Heart left ventricle (tissue), 16 donors: ENCODE measurements around the gene SEC11C. TPM values are rescaled to one million over a fixed set of nuclear protein-coding genes. Genes with fewer than 3 reads are reported as not detected.
A peak's percentile ranks its signal among the peaks of the same experiment; 100 is the strongest.

ENCODE experiments used
- ATAC-seq, 4 donors: fragments of 200-7000 bp; cut with Tn5 transposase; one replicate each; pipeline ENCODE4 v1.9.1; 2020 to 2022; ENCODE audit warnings: moderate library complexity in 4 of 4, mild to moderate bottlenecking in 3 of 4, moderate number of reproducible peaks in 1 of 4
- DNase-seq, 5 donors: peaks; one replicate each; pipeline ENCODE4 v3.0.0-alpha.2; 2020
- H3K27ac ChIP-seq, 12 donors: fragments of 200-600 bp; sonication (generic) in 4 of 12; one replicate each; pipeline versions ENCODE4 v1.5.0 to v1.8.0; 2016 to 2022; ENCODE audit warnings: mild to moderate bottlenecking in 2 of 12
- H3K27me3 ChIP-seq, 9 donors: fragments of 200-600 bp; sonication (generic) in 2 of 9; one replicate each; pipeline versions ENCODE4 v1.5.1 to v1.8.0; 2016 to 2022; ENCODE audit warnings: mild to moderate bottlenecking in 3 of 9
- H3K36me3 ChIP-seq, 9 donors: fragments of 200-600 bp; sonication (generic) in 2 of 9; one replicate each; pipeline versions ENCODE4 v1.5.0 to v1.8.0; 2018 to 2022; ENCODE audit warnings: mild to moderate bottlenecking in 2 of 9
- H3K4me1 ChIP-seq, 12 donors: fragments of 200-600 bp; sonication (generic) in 4 of 12; one replicate each; pipeline versions ENCODE4 v1.5.0 to v1.8.0; 2016 to 2022; ENCODE audit warnings: mild to moderate bottlenecking in 3 of 12
- H3K4me3 ChIP-seq, 12 donors: fragments of 200-600 bp; sonication (generic) in 4 of 12; one replicate each; pipeline versions ENCODE4 v1.5.0 to v1.8.0; 2017 to 2022; ENCODE audit warnings: mild to moderate bottlenecking in 9 of 12, moderate library complexity in 4 of 12
- H3K9me3 ChIP-seq, 12 donors: fragments of 200-600 bp; sonication (generic) in 4 of 12; one replicate each; pipeline versions ENCODE4 v1.5.0 to v1.8.0; 2016 to 2022; ENCODE audit warnings: mild to moderate bottlenecking in 1 of 12
- CTCF ChIP-seq, 12 donors: fragments of 200-600 bp; sonication (generic) in 4 of 12; IDR thresholded peaks; one replicate each; pipeline versions ENCODE4 v1.5.0 to v1.8.0; 2018 to 2022; ENCODE audit warnings: antibody characterized with exemption in 12 of 12, mild to moderate bottlenecking in 5 of 12
- POLR2A ChIP-seq, 2 donors: fragments of 450-650 bp; IDR thresholded peaks; one replicate each; pipeline ENCODE4 v1.6.1; 2017; ENCODE audit warnings: antibody characterized with exemption in 2 of 2, mild to moderate bottlenecking in 2 of 2, moderate library complexity in 2 of 2
- WGBS, 4 donors: extraction: QIAGEN DNeasy Blood & Tissue Kit in 2 of 4; methylation state at CpG; one replicate each; pipeline versions ENCODE4 v1.1.5 to v1.1.7; 2013 to 2018; 5-methylcytosine and 5-hydroxymethylcytosine counted together
- intact Hi-C, 10 donors: fragments of 100-400 bp; cut with DNase I; formaldehyde crosslinking; loops; one replicate each; pipeline versions ENCODE4 v1.11.1 to v1.14.2; 2022
- polyA plus RNA-seq, 2 donors: library from polyadenylated mRNA; stranded (reverse); fragments of 200-250 nt; gene quantifications; one replicate each; pipeline ENCODE4 v1.2.3, GENCODE V29; 2013
- total RNA-seq, 9 donors: library from RNA; depleted of rRNA in 2 of 9; stranded (reverse); fragments of >200 nt in 2 of 9; fragmentation: NEBNext Ultra II Directional in 3 of 9; extraction: Animal tissue kit (Norgen Biotek cat#: 25700) in 3 of 9; gene quantifications; one replicate each; pipeline versions ENCODE4 v1.1.0 to v1.2.4, GENCODE V29; 2016 to 2023
- donor health status: ischemic (EF 13 %, LVEDD 7.1; RV severe dilation, severe dysfunction).
- donor health status: healthy with polysubstance abuse.
- donor health status: DM: no; HTN: yes; CAD: no.
- donor health status: DM: no; HTN: no; CAD: no.
- donor health status: ischemic (EF 25% LVEDD 6.9; RV normal size, moderate dysfunction).
- donor health status: ischemic (EF 25% LVEDD 5.7; RV mildly dilated, moderate dysfunction).
- donor health status: healthy.
- donor health status: DM: yes; HTN: yes; CAD: no.
- donor health status: ischemic (EF 35%, LVEDD 5.7; RV mildly dilated, moderate dysfunction).
- donor health status: nonischemic (EF 11% LVEDD 7.7; RV severe dilation, severe dysfunction).
- donor health status: DM: yes; HTN: yes; CAD: no.
- donor health status: PGD.
- donor health status: ischemic (EF 29% LVEDD 5.4; RV normal size, mild dysfunction).
- donor health status: nonischemic (EF 23%, LVEDD 6.1; RV moderate dilation, normal function).

The SEC11C gene
- total and polyA plus RNA-seq, 11 donors = 10.2 to 73.9 (median 18.1) TPM

- TF ChIP-seq POLR2A (IDR thresholded peaks at IDR 0.05) (no peak), CTCF (IDR thresholded peaks at IDR 0.05) (no peak)
- H3K27me3 ChIP-seq = peaks cover 0 to 34% (median 11%) of the 10 kb centered on the region in 9 donors
- H3K27ac ChIP-seq = no peak overlapping the region
Measured at GRCh38 chr18:59114160-59114559, 25.5 kb upstream of the SEC11C start.

GRCh38 chr18:59123588-59124369 is 15.9 kb upstream of the SEC11C start:
- H3K36me3 ChIP-seq = no peaks in the 10 kb centered on the region
- H3K9me3 ChIP-seq = no peaks in the 10 kb centered on the region
- H3K4me1 ChIP-seq = no peaks in the 10 kb centered on the region
- DNase-seq (no peak), ATAC-seq (peak in 1 of 4 donors; percentile 78)
- H3K27ac ChIP-seq = no peak overlapping the region
- H3K4me3 ChIP-seq = no peak overlapping the region
- 50 to 69% (median 63%) methylated on average over 5 of the region's 5 CpGs for WGBS, 4 donors
- no peak for TF ChIP-seq POLR2A (IDR thresholded peaks at IDR 0.05)
- no peak for TF ChIP-seq CTCF (IDR thresholded peaks at IDR 0.05)
- intact Hi-C loops = no loop called here
- peaks cover 0 to 26% (median 5%) of the 10 kb centered on the region in 9 donors for H3K27me3 ChIP-seq

More at GRCh38 chr18:59114160-59114559, 25.5 kb upstream of the SEC11C start:
- Histone ChIP-seq H3K4me1 (no peaks in the 10 kb centered on the region), H3K4me3 (no peak overlapping the region), H3K9me3 (peaks cover 0 to 6% (median 0%) of the 10 kb centered on the region in 12 donors), H3K36me3 (no peaks in the 10 kb centered on the region)
- intact Hi-C loops = no loop called here
- ATAC-seq (no peak), DNase-seq (no peak)

GRCh38 chr18:59124370-59124704 is 15.3 kb upstream of the SEC11C start:
- ATAC-seq (no peak), DNase-seq (no peak)
- Histone ChIP-seq H3K4me1 (no peaks in the 10 kb centered on the region), H3K36me3 (no peaks in the 10 kb centered on the region), H3K9me3 (no peaks in the 10 kb centered on the region), H3K27ac (no peak overlapping the region), H3K4me3 (no peak overlapping the region), H3K27me3 (peaks cover 0 to 32% (median 5%) of the 10 kb centered on the region in 9 donors)
- intact Hi-C loops = no loop called here
- TF ChIP-seq POLR2A (IDR thresholded peaks at IDR 0.05) (no peak), CTCF (IDR thresholded peaks at IDR 0.05) (no peak)
- 71 to 83% (median 74%) methylated on average over 1 of the region's 1 CpG for WGBS, 4 donors

GRCh38 chr18:59127047-59127446 is 12.6 kb upstream of the SEC11C start:
- TF ChIP-seq CTCF (IDR thresholded peaks at IDR 0.05) (no peak), POLR2A (IDR thresholded peaks at IDR 0.05) (no peak)
- ATAC-seq (no peak), DNase-seq (no peak)
- Histone ChIP-seq H3K9me3 (no peaks in the 10 kb centered on the region), H3K4me1 (no peaks in the 10 kb centered on the region), H3K4me3 (no peak overlapping the region), H3K27me3 (peaks cover 0 to 46% (median 5%) of the 10 kb centered on the region in 9 donors), H3K27ac (no peak overlapping the region), H3K36me3 (no peaks in the 10 kb centered on the region)
- WGBS, 4 donors = 52 to 60% (median 58%) methylated on average over 6 of the region's 6 CpGs
- intact Hi-C loops = no loop called here
